T-helper 2 cell treated with Interferon-gamma antibody and Interleukin-4, amounts not matched to agents 100 ng/mL and 5 ng/mL, for 36 hours (primary cell): Measurements from ENCODE around the gene RELA. TPM values are rescaled to one million over a fixed set of nuclear protein-coding genes. Genes with fewer than 3 reads are reported as not detected.
"Not testable (repeated sequence)": the region's sequence is repeated elsewhere in the genome, so short reads cannot be mapped to it uniquely, and the experiment has no call there.

Experiments
- intact Hi-C: fragments of 100-400 bp; cut with micrococcal nuclease; formaldehyde crosslinking; loops from one replicate; pipeline ENCODE4 v1.15.1; 2023
- total RNA-seq: library from RNA; stranded (reverse); gene quantifications from 2 replicates; pipeline ENCODE4 v1.2.3, GENCODE V29; 2022

Gene RELA
- total RNA-seq, result 85.3 and 86.1 TPM in 2 replicates

DNA sequence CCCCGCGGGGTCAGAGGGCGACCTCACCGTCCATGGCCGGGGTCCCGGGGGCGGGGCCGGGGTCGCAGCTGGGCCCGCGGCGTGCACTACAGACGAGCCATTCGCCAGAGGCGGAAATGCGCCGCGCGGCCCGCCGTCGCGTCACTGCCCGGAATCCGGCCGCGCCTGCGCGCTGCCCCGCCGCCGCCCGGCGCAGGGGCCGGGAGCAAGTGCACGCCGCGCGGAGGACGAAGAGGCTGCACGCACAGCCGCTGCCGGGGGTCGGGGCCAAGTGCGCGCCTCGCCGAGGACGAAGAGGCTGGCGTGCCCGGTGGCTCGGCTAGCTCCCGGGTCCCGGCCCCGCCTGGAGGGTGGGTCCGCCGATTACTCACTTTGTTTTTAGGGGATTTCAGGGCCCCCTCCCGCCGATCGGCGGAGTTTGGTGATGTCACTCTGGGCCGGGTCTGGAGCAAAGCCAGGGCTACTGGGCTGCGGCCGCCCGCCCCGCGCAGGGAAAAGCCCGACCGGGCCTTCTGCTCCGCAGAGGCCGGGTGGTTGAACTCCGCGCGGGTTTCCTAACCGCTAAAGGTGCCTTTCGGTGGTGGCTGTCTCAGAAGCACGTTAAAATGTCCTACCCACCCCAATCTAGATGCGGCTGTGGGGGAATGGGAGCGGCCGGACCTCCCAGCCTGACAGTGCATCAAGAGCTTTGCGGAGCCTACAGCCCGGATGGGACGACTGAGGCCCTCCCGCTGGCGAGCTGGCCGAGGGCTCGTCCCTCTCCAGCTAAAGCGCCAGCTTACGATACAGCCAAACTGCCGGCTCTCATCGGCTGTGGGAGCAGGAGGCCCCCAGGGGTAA is at the start of gene RELA:
Gene RELA, minus strand, starts transcription at position 118 of the 840 bp plus-strand sequence. Its CDS starts 84 bp downstream, at position 34.
- intact Hi-C loops, result loop anchor here (1.0 to 5.0 kb wide), 5 partner anchors 10 to 196 kb away; partner anchors contain the start of genes KAT5 and PCNX3

- intact Hi-C loops, result loop anchor here (1.0 to 10.0 kb wide), 11 partner anchors 8 to 573 kb away; partner anchors contain the start of genes AP5B1, BANF1, CFL1 and EIF1AD
Measured at GRCh38 chr11:65711785-65712632, 49.3 kb upstream of the RELA start, which contains the start of gene KAT5. Gene KAT5, plus strand, starts transcription at chr11:65712252. Its CDS starts 16 bp downstream, at chr11:65712268.

- intact Hi-C loops, result loop anchor here (5.0 to 10.0 kb wide), 5 partner anchors 48 to 574 kb away; partner anchors contain the start of genes AP5B1, FAM89B, FIBP and RELA
Measured at GRCh38 chr11:65710421-65710820, 47.7 kb upstream of the RELA start.

DNA sequence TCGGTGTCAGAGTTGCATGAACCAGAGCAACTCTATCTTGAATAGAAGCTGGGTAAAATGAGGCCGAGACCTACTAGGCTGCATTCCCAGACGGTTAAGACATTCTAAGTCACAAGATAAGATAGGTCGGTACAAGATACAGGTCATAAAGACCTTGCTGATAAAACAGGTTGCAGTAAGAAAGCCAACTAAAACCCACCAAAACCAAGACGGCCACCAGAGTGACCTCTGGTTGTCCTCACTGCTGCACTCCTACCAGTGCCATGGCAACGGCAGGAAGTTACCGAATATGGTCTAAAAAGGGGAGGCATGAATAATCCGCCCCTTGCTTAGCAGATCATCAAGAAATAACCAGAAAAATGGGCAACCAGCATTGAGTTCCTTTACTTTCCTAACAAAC is 46.9 kb upstream of the RELA start:
- intact Hi-C loops, result loop anchor here (5.0 to 10.0 kb wide), 5 partner anchors 47 to 575 kb away; partner anchors contain the start of genes AP5B1, FAM89B, FIBP and RELA

GRCh38 chr11:65708451-65708850 is 45.7 kb upstream of the RELA start:
- intact Hi-C loops, result no loop called here

GRCh38 chr11:65707002-65707401 is 44.3 kb upstream of the RELA start:
- intact Hi-C loops, result not testable (repeated sequence)

DNA sequence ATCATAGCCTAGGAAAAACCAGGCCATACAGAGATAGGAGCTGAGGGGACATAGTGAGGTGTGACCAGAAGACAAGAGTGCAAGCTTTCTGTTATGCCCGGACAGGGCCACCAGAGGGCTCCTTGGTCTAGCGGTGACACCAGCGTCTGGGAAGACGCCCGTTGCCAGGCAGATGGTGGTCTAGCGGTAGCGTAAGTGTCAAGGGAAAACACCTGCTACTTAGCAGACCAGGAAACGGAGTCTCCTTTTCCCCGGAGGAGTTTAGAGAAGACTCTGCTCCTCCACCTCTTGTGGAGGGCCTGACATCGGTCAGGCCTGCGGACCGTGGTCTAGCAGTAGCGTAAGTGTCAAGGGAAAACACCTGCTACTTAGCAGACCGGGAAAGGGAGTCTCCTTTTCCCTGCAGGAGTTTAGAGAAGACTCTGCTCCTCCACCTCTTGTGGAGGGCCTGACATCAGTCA is 43.6 kb upstream of the RELA start:
- intact Hi-C loops, result not testable (repeated sequence)

DNA sequence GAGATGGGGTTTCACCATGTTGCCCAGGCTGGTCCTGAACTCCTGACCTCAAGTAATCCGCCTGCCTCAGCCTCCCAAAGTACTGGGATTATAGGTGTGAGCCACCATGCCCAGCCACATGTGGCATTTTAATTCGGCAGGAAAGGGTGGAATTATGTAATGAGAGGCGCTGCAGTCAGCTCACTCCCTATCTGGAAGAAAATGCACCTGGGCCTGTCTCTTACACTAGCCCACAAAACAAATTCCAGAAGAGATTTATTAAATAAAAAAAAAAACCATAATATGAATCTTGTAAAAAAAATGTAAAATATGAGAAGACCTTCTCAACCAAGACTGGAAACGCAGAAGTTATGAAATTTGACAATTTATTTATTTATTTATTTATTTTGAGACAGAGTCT is 41.1 kb upstream of the RELA start:
- intact Hi-C loops, result no loop called here

DNA sequence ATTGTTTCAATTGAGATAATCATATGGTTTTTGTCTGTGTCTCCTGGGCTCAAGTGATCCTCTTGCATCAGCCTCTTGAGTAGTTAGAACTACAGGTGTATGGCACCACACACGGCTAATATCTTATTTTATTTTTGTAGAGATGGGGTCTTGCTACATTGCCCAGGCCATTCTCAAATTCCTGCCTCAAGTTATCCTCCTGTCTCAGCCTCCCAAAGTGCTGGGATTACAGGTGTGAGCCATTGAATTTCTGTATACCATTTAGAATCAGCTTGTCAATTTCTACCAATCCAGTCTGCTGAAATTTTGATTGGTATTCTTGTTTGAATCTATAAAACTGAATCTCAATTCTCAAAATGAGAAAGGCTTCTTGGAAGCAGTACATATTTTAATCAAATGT is 39.0 kb upstream of the RELA start:
- intact Hi-C loops, result no loop called here

DNA sequence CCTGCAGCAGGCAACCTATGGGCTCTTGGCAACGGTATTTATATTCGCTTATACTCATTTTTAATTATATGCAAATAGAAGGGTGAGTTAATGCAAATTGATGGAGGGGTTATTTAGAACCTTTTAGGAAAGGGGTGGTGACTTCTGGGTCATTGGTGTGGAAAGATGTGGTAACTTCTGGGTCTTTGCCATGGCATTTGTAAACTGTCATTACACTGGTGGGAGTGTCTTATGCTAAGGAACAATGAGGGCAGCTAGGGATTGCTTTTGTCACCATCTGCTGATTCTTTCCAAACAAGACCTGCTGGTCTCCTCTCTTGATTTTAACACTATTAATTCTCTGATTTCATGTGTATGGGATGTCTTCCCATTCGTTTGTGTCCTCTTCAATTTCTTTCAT is 37.7 kb upstream of the RELA start:
- intact Hi-C loops, result no loop called here

DNA sequence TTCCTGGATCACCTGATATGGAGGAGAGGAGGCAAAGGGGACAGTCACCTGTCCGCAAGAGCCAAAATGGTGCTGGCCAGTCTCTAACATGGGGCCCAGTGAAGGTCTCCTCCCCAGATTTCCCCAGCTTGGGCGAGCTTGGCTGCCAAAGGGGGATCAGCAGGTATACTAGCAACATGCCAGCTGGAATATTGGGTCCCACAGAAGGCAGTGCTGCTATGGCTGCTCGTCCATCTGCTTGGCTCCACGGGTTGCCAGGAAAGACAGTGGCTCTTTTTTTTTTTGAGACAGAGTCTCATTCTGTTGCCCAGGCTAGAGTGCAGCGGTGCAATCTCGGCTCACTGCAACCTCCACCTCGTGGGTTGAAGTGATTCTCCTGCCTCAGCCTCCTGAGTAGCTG is 36.6 kb upstream of the RELA start:
- intact Hi-C loops, result no loop called here

DNA sequence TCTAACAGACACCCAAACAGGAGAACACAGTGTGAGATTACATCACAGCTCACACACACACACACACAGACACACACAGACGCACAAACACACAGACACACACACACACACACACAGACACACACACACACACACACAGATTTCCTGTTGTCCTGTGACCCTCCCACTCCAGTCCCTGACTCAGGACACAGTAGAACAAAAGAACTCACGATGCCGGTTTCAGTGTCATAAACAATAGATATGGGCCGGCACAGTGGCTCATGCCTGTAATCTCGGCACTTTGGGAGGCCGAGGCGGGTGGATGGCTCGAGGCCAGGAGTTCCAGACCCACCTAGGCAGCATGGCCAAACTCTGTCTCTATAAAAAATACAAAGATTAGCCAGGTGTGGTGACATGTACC is 35.5 kb upstream of the RELA start:
- intact Hi-C loops, result no loop called here

DNA sequence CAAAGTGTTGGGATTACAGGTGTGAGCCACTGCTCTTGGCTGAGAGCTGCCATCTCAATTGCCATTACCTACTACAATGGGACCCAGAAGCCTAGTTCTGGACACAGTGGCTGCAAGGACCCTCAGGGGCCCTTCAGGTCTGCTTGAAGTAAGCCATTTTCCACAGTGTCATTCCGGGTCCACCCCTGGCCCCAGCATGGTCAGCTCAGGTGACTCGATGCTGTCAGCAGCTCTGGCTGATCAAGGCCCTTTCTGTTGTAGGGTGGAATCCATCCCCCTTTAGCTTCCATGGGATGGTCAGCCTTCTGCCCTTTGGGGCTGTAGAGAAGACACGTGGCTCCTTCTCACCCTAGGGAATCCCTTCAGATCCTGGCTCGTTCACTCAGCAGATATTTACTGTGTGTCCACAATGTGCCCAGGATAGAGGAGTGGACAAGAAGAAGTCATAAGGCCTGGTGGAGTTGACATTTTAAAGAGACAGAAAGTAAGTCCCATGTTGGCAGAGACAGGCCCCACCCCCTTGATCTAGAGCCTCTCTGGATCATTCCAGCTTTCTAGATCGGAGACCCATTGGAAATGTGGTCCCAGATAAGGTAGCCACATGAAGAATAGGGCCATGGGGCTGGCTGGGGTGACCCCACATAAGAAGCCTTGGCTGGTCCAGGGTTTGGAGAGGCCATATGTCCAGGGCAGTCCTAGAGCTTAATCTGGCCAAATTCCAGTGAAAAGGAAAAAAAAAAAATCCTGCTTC is 34.3 kb upstream of the RELA start:
- intact Hi-C loops, result no loop called here

- intact Hi-C loops, result no loop called here
Measured at GRCh38 chr11:65695459-65696241, 32.9 kb upstream of the RELA start.

DNA sequence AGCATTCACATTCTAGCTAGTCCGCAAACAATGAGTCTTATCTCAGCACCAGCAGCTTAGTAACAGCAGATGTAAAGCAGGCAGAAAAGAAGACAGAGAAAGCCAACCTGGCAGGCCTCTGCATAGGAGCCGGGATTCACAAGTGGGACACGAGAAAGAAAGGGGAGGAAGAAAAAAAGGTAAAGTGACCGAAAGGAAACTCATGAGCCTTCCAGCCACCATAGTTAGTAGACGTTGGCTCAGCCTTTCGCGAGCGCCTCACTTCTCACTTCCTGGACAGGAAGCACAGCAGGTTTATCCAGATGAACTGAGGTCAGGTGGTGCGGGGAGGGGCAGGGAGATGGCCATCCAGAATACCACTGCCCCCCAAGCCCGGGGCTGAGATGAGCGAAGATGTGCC is 29.7 kb upstream of the RELA start:
- intact Hi-C loops, result no loop called here

GRCh38 chr11:65691847-65692246 is 29.1 kb upstream of the RELA start:
- intact Hi-C loops, result not testable (repeated sequence)

DNA sequence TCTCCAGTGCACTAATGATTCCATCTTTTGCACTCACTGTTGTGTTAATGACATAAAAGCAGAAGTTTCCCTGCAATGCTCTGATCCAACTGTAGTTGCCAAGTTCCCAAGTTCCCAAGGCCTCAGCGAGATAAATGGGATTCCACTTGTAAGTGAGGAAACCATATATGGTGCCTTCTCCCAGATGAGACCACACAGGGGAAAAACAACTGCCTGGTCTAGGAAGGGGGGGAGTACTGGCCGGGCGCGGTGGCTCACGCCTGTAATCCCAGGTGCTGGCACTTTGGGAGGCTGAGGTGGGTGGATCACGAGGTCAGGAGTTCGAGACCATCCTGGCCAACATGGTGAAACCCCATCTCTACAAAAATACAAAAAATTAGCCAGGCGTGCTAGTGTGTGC is 23.3 kb upstream of the RELA start:
- intact Hi-C loops, result no loop called here

DNA sequence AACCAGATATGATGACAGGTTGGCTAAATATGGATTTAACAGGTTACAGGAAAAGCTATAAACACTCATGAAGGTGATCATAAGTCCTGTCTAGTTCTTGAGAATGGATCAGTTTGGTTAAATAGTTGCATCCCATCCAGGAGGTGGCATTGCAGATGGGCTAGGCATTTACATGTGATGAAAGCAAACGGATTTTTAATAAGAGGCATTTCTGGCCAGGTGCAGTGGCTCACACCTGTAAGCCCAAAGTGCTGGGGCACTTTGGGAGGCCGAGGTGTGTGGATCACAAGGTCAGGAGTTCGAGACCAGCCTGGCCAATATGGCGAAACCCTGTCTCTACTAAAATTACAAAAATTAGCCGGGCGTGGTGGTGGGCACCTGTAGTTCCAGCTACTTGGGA is 20.8 kb upstream of the RELA start:
- intact Hi-C loops, result not testable (repeated sequence)

GRCh38 chr11:65680192-65680743 is 17.6 kb upstream of the RELA start:
- intact Hi-C loops, result no loop called here

DNA sequence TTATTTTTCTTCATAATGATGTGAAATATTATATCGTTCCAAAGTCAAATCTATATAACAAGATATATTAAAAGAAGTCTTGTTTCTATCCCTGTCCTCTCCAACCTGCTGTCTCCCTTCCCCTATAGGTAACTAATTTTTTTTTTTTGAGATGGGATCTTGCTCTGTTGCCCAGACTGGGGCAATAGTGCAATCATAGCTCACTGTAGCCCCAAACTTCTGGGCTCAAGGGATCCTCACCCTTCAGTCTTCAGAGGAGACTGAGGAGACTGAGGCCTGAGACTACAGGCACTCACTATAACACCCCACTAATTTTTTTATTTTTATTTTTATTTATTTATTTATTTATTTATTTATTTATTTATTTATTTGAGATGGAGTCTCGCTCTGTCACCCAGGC is 10.3 kb upstream of the RELA start:
- intact Hi-C loops, result no loop called here
